ENCODE results near the gene PROSER3. TPM values are rescaled to one million over a fixed set of nuclear protein-coding genes. Genes with fewer than 3 reads are reported as not detected.

PROSER3 gene
- total and polyA plus RNA-seq, 2 experiments from 2014 or later: 21.8 to 28.0 TPM

- TF ChIP-seq ZNF462 (CRISPR knock-in tag; IDR thresholded peaks at IDR 0.05) (no peak), CREB1 (CRISPR knock-in tag; IDR thresholded peaks at IDR 0.05; ENCODE audit: low read depth) (no peak), CTCF (conservative IDR thresholded peaks at IDR 0.05; ENCODE audit: low read depth in 2 of 2) (no peak), EZH2phosphoT487 (IDR thresholded peaks at IDR 0.05; ENCODE audit: unreplicated experiment) (no peak), POLR2AphosphoS5 (IDR thresholded peaks at IDR 0.05; ENCODE audit: low read depth) (no peak), STAT1 (IDR thresholded peaks at IDR 0.05; ENCODE audit: unreplicated experiment) (no peak)
These were observed 23.7 kb downstream of the PROSER3 start (continued) for GRCh38 chr19:35781650-35782049.

- peaks cover 15% of the 10 kb centered on the region for H3K4me1 ChIP-seq (ENCODE audit: insufficient read depth)
- TF ChIP-seq JUNB (IDR thresholded peaks at IDR 0.05; ENCODE audit: unreplicated experiment) (no peak), POLR2AphosphoS5 (IDR thresholded peaks at IDR 0.05; ENCODE audit: low read depth) (no peak), ZNF114 (CRISPR knock-in tag; IDR thresholded peaks at IDR 0.05) (no peak), ZNF462 (CRISPR knock-in tag; IDR thresholded peaks at IDR 0.05) (no peak)
These were observed 24.6 kb downstream of the PROSER3 start for GRCh38 chr19:35782589-35782988.

More at GRCh38 chr19:35782589-35782988, 24.6 kb downstream of the PROSER3 start:
- no peak overlapping the region for H3K27ac Mint-ChIP-seq
- no peaks in the 10 kb centered on the region for H3K79me2 ChIP-seq (replicated peaks; ENCODE audit: insufficient read depth)
- H3K36me3 ChIP-seq (ENCODE audit: insufficient read depth): no peaks in the 10 kb centered on the region
- no peaks in the 10 kb centered on the region for H3K9me2 ChIP-seq (ENCODE audit: insufficient read depth)
- H3K4me2 ChIP-seq: no peak overlapping the region
- H3F3A ChIP-seq (replicated peaks; ENCODE audit: low read depth): 0 out of 2 replicates have a peak, but pooled peaks cover 3% of the 10 kb centered on the region
- no peak overlapping the region for H3K27ac ChIP-seq (ENCODE audit: low read depth)
- H3K27me3 Mint-ChIP-seq (ENCODE audit: insufficient read depth, low read depth, poor library complexity): peaks cover 25% of the 10 kb centered on the region
- peaks cover 35% of the 10 kb centered on the region for H3K4me1 Mint-ChIP-seq
- H3K9me3 Mint-ChIP-seq: no peaks in the 10 kb centered on the region
- H3K4me3 Mint-ChIP-seq: no peak overlapping the region; the same call in 2 of the 3 replicates
- no peak for DNase-seq (ENCODE audit: low spot score)
- H4K20me1 ChIP-seq (replicated peaks; ENCODE audit: insufficient read depth): no peaks in the 10 kb centered on the region
- 0 out of 2 replicates have a peak, but pooled peaks cover 3% of the 10 kb centered on the region for H3K27me3 ChIP-seq (ENCODE audit: insufficient read depth)
- peaks cover 6% of the 10 kb centered on the region; the same call in 1 of the 3 replicates for H3K36me3 Mint-ChIP-seq (ENCODE audit: low read depth)
- no peak overlapping the region for H3K4me3 ChIP-seq
- no peak for ATAC-seq
- H2AFZ ChIP-seq: no peak overlapping the region

Measured in GM23338 (cell line).